Stimulated activated memory B cell treated with anti-CD40 and anti-IgM and Interleukin-4, amounts not matched to agents 10 μg/mL and 1 μg/mL and 100 μg/mL, for 72 hours (primary cell): ENCODE measurements around the gene SERTAD2.
A peak's percentile ranks its signal among the peaks of the same experiment; 100 is the strongest.

Source experiments
- ATAC-seq: fragments of 150-1000 bp; cut with Tn5 transposase; 2 replicates; pipeline ENCODE4 v1.10.0; 2021
- H3K27ac Mint-ChIP-seq: one replicate; pipeline ENCODE4 v1.8.0; 2022; ENCODE audit warnings: mild to moderate bottlenecking, mixed read lengths
- H3K27me3 Mint-ChIP-seq: one replicate; pipeline ENCODE4 v1.8.0; 2022; ENCODE audit warnings: mixed read lengths
- H3K36me3 Mint-ChIP-seq: one replicate; pipeline ENCODE4 v1.8.0; 2022; ENCODE audit warnings: mixed read lengths
- H3K4me1 Mint-ChIP-seq: one replicate; pipeline ENCODE4 v1.8.0; 2022; ENCODE audit warnings: mixed read lengths
- H3K4me3 Mint-ChIP-seq: one replicate; pipeline ENCODE4 v1.8.0; 2022; ENCODE audit warnings: mild to moderate bottlenecking, moderate library complexity, mixed read lengths
- H3K9me3 Mint-ChIP-seq: one replicate; pipeline ENCODE4 v1.8.0; 2022; ENCODE audit warnings: mixed read lengths

SERTAD2 gene

DNA sequence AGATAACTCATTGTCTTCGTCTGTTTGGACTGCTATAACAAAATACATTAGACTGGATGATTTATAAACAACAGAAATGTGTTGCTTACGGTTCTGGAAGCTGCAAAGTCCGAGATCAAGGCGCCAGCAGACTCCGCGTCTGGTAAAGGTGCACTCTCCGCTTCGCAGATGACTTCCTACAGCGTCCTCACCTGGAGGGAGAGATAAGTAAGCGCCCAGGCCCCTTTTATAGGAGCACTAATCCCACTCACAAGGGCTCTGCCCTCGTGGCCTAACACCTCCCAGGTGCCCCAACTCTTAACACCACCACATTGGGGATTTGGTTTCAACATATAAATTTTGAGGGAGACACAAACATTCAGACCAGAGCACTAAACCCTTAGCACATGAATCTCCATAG, 51.3 kb downstream of the SERTAD2 start:
- Mint-ChIP-seq H3K27me3 (no peaks in the 10 kb centered on the region), H3K27ac (no peak overlapping the region), H3K4me3 (no peak overlapping the region), H3K36me3 (peaks cover 8% of the 10 kb centered on the region), H3K4me1 (peaks cover 16% of the 10 kb centered on the region), H3K9me3 (peaks cover 6% of the 10 kb centered on the region)
- no peak for ATAC-seq

DNA sequence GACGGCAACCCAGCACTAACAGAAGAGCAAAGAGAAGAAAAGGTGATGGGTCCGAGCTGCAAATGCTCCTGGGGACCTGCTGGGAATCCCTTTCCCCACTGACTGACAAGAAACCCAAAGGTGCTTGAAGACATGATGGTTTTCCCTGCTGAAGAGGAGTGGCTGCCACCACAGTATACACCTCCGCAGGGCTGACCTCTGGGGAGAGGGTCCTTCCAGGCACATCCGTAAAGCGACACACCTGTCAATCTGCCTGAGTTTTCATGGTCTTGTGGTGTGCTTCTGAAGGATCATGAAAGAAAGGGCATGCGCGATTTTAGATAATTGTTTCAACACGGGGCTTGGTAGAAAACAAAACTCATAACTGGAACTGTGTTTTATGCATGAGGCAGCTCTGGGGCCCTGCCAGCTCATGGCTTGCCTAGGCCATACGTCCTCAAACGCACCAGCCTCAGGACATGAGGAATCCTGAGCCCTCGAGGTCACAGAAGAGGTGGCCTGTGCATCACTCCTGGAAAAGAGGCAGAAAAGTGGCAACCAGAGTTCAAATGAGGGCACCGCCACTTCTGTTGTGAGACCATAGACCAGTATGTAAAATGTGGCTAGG, 51.8 kb downstream of the SERTAD2 start:
- ATAC-seq, result no peak
- Mint-ChIP-seq H3K4me3 (no peak overlapping the region), H3K9me3 (peaks cover 6% of the 10 kb centered on the region), H3K4me1 (peaks cover 12% of the 10 kb centered on the region), H3K27ac (peak overlapping the region; percentile 55), H3K36me3 (peaks cover 8% of the 10 kb centered on the region), H3K27me3 (no peaks in the 10 kb centered on the region)

- peaks cover 5% of the 10 kb centered on the region for H3K4me1 Mint-ChIP-seq
- no peaks in the 10 kb centered on the region for H3K27me3 Mint-ChIP-seq
- no peak for ATAC-seq
- H3K36me3 Mint-ChIP-seq, result peaks cover 8% of the 10 kb centered on the region
- peaks cover 6% of the 10 kb centered on the region for H3K9me3 Mint-ChIP-seq
- H3K27ac Mint-ChIP-seq, result peak overlapping the region; percentile 55
- no peak overlapping the region for H3K4me3 Mint-ChIP-seq
These were observed 52.5 kb downstream of the SERTAD2 start for GRCh38 chr2:64601034-64601754.

DNA sequence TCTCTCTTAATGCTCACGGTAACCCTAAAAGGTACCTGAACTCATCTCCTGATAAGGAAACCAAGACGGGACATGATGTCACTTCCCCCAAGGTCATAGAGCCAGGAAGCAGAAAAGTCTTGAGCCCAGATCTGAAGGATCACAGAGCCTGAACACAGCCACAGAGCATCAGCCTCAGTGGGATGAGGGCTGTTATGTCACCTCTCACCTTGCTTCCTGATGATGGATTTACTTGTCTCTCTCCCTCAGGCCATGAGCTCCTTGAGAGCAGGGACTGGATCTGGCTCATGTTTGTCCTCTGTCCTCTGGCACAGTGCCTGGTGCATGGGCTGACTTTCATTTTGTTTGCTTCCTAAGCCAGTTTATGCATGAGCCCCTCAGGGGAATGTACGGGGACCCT, 54.2 kb downstream of the SERTAD2 start:
- peak overlapping the region; percentile 9 for H3K27ac Mint-ChIP-seq

GRCh38 chr2:64598226-64598625, 55.5 kb downstream of the SERTAD2 start:
- ATAC-seq, result no peak
- H3K27ac Mint-ChIP-seq, result no peak overlapping the region
- no peaks in the 10 kb centered on the region for H3K4me1 Mint-ChIP-seq
- peaks cover 5% of the 10 kb centered on the region for H3K36me3 Mint-ChIP-seq
- no peak overlapping the region for H3K4me3 Mint-ChIP-seq
- H3K9me3 Mint-ChIP-seq, result no peaks in the 10 kb centered on the region
- no peaks in the 10 kb centered on the region for H3K27me3 Mint-ChIP-seq

More for the DNA sequence above, 54.2 kb downstream of the SERTAD2 start:
- Mint-ChIP-seq H3K4me1 (no peaks in the 10 kb centered on the region), H3K9me3 (peaks cover 5% of the 10 kb centered on the region), H3K4me3 (no peak overlapping the region), H3K36me3 (peaks cover 6% of the 10 kb centered on the region), H3K27me3 (no peaks in the 10 kb centered on the region)
- ATAC-seq, result no peak

GRCh38 chr2:64595397-64596176, 58.1 kb downstream of the SERTAD2 start:
- no peak overlapping the region for H3K4me3 Mint-ChIP-seq
- H3K36me3 Mint-ChIP-seq, result peaks cover 23% of the 10 kb centered on the region
- ATAC-seq, result no peak
- H3K4me1 Mint-ChIP-seq, result peaks cover 11% of the 10 kb centered on the region
- no peaks in the 10 kb centered on the region for H3K27me3 Mint-ChIP-seq
- no peak overlapping the region for H3K27ac Mint-ChIP-seq
- no peaks in the 10 kb centered on the region for H3K9me3 Mint-ChIP-seq

GRCh38 chr2:64594226-64594989, 59.3 kb downstream of the SERTAD2 start:
- H3K9me3 Mint-ChIP-seq, result no peaks in the 10 kb centered on the region
- H3K27ac Mint-ChIP-seq, result no peak overlapping the region
- H3K4me3 Mint-ChIP-seq, result no peak overlapping the region
- H3K4me1 Mint-ChIP-seq, result peaks cover 11% of the 10 kb centered on the region
- H3K36me3 Mint-ChIP-seq, result peaks cover 30% of the 10 kb centered on the region
- no peaks in the 10 kb centered on the region for H3K27me3 Mint-ChIP-seq
- no peak for ATAC-seq

DNA sequence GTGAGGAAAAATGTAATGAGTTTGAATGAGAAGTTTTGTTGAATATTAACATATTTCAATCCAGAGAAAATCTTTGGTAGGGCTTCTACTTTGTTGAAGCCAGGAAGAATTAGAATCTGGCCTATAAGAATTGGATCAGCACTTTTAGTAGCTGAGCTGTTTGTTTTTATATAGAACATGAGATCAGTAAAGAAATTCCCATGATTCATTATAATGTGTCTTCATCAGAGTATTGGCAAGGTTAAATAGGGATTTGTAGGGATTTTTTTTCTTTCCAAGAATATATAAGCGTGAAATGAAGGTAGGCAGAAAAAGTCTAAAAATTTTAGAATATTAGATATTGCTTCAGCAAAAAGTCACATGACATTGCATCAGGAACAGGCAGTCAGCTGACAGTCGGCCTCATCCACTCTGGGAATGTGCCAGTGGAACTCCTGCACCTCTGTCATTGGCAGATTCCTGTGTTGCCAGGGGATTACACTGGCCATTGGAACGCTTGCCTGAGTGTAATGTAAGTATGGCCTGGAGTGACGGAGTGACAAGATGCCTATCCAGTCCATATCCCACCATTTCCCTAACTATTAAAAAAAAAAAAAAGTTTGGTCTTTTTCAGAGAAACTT, 60.6 kb downstream of the SERTAD2 start:
- H3K4me1 Mint-ChIP-seq, result peaks cover 11% of the 10 kb centered on the region
- no peak overlapping the region for H3K4me3 Mint-ChIP-seq
- H3K36me3 Mint-ChIP-seq, result peaks cover 37% of the 10 kb centered on the region
- ATAC-seq, result no peak
- no peaks in the 10 kb centered on the region for H3K27me3 Mint-ChIP-seq
- no peak overlapping the region for H3K27ac Mint-ChIP-seq
- H3K9me3 Mint-ChIP-seq, result no peaks in the 10 kb centered on the region

GRCh38 chr2:64591188-64591587, 62.5 kb downstream of the SERTAD2 start:
- ATAC-seq, result no peak

DNA sequence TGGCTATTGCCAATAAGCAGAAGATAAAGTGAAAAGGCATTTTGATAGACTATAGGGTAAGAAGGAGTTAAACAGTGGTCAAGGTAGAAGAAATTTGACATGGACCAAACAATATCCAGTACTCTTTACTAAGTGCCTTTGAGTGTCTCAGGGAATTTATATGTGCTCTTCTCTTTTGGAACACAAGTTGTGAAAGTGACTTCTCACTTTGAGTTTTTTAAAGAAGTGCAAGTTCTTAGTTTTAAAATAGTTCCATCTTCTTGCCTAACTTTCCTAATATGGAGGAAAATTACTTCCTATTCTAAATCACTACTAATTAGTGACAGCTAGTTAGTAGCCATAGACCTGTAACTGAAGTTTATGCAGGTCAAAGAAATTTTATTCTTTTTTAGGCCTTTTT, 66.2 kb downstream of the SERTAD2 start:
- no peaks in the 10 kb centered on the region for H3K27me3 Mint-ChIP-seq
- H3K27ac Mint-ChIP-seq, result no peak overlapping the region
- H3K4me3 Mint-ChIP-seq, result no peak overlapping the region
- peaks cover 28% of the 10 kb centered on the region for H3K4me1 Mint-ChIP-seq
- no peak for ATAC-seq
- H3K9me3 Mint-ChIP-seq, result no peaks in the 10 kb centered on the region
- H3K36me3 Mint-ChIP-seq, result peaks cover 38% of the 10 kb centered on the region

More at GRCh38 chr2:64591188-64591587, 62.5 kb downstream of the SERTAD2 start:
- Mint-ChIP-seq H3K4me3 (no peak overlapping the region), H3K27ac (peak overlapping the region; percentile 70), H3K27me3 (no peaks in the 10 kb centered on the region), H3K9me3 (no peaks in the 10 kb centered on the region), H3K4me1 (peaks cover 21% of the 10 kb centered on the region), H3K36me3 (peaks cover 49% of the 10 kb centered on the region)

DNA sequence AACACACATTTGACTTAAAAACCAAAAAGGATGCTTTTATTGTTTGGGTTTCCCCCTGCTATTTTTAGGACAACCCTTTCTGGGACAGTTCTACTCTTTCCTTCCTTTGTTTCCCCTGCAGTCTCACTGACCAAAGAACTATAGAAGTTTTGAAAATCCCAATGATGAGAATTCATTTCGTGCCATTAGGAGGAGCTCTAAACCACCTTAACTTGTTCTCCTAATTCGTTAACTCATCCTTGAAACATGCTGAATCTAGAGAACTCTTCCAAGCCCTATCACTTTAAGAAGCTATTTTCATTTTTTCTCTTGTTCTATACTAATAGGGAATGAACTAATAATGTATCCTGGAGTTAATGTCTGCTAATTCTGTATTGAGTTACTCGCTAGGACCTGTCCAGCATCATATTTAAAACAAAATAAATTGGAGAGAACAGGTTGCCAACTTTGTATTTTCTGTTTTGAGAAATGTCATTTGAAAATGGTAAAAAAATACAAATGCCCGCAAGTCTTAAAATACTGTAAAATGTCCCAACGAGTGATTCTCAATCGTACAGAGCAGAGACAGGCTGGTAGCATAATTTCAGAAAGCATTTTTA, 66.7 kb downstream of the SERTAD2 start:
- H3K4me3 Mint-ChIP-seq, result no peak overlapping the region
- no peaks in the 10 kb centered on the region for H3K9me3 Mint-ChIP-seq
- H3K27ac Mint-ChIP-seq, result peak overlapping the region; percentile 18
- ATAC-seq, result no peak
- H3K4me1 Mint-ChIP-seq, result peaks cover 34% of the 10 kb centered on the region
- H3K36me3 Mint-ChIP-seq, result peaks cover 34% of the 10 kb centered on the region
- H3K27me3 Mint-ChIP-seq, result no peaks in the 10 kb centered on the region

DNA sequence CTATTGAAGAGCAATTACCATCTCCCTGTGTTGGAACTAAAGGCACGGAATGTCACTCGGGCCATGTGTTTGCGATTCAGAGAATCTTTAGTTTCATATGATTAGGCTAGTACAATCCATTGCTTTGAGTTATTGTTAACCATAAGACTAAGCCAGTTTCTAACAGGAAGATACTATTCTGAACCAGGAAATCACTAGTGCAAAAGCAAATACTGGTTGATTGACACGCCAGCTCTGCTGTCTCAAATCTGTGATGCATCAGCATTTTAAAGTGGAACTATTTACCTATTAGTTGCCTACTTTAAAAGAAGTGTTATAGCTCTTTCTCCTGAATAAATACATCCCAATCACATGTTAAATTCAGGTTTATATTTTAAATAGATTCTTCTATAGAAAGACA, 67.7 kb downstream of the SERTAD2 start:
- Mint-ChIP-seq H3K27ac (no peak overlapping the region), H3K36me3 (peaks cover 29% of the 10 kb centered on the region)

DNA sequence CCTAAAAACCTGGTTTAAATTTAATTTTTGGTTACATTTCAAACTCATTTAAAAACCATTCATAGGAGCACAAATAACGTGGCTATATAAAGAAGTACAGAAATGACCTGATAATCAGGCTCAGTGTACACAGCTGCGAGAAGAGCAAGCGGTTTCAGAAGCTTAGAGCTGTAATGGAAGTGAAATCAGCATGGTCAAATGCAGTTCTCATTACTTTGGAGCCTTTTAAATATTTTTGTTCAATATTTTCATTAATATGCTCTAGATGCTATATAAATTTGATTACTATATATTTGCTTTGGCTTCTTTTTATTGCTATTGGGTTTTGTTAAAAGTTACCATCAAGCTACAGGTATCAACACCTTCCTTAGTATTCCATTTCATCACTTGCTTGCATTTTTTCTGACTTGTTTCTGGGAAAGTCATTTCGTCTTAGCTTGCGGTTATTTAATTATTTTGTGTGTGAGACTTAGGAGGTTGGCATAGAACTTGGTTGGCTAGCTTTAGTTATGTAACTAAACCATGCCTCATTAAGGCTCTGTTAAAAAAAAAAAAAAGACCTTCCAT, 70.9 kb downstream of the SERTAD2 start:
- ATAC-seq, result peak; percentile 73
- Mint-ChIP-seq H3K27ac (peak overlapping the region; percentile 59), H3K27me3 (no peaks in the 10 kb centered on the region), H3K4me1 (peaks cover 23% of the 10 kb centered on the region), H3K36me3 (peaks cover 15% of the 10 kb centered on the region), H3K9me3 (no peaks in the 10 kb centered on the region), H3K4me3 (no peak overlapping the region)

More for the DNA sequence above, 67.7 kb downstream of the SERTAD2 start:
- ATAC-seq, result no peak
- Mint-ChIP-seq H3K9me3 (no peaks in the 10 kb centered on the region), H3K27me3 (no peaks in the 10 kb centered on the region), H3K4me3 (no peak overlapping the region), H3K4me1 (peaks cover 27% of the 10 kb centered on the region)
